Common myeloid progenitor, CD34-positive (primary cell): Measurements from ENCODE around the gene UBE2QL1.
A peak's percentile ranks its signal among the peaks of the same experiment; 100 is the strongest.

Experiments
- CTCF ChIA-PET: fragments of 350-600 bp; sonication (Branson Sonifier 250); formaldehyde crosslinking; loops from one replicate; lab custom pipeline; 2021; ENCODE audit warnings: antibody characterized with exemption; lab: Charles Lee
- POLR2A ChIA-PET: fragments of 350-600 bp; sonication (Branson Sonifier 250); formaldehyde crosslinking; loops from one replicate; lab custom pipeline; 2021; ENCODE audit warnings: antibody characterized with exemption; lab: Charles Lee
- DNase-seq, 3 donors: peaks; one replicate each; pipeline versions ENCODE4 v3.0.0 to v3.0.0-alpha.2; 2013
- H3K27ac ChIP-seq, 2 experiments: 1 replicate in 1 of 2; 2 replicates in 1 of 2; pipeline ENCODE4 v1.7.0; 2013; ENCODE audit warnings: inconsistent platforms in 2 of 2, low read length in 2 of 2, mild to moderate bottlenecking in 2 of 2, low read depth in 1 of 2, moderate library complexity in 1 of 2; ENCODE audit not compliant: severe bottlenecking in 2 of 2, insufficient read depth in 1 of 2, poor library complexity in 1 of 2
- H3K27me3 ChIP-seq, 5 experiments: replicated peaks in 2 of 5; 1 replicate in 3 of 5; 2 replicates in 2 of 5; pipeline versions ENCODE4 v1.6.1 to v1.7.0; 2013; ENCODE audit warnings: low read length in 4 of 5, mild to moderate bottlenecking in 2 of 5, moderate library complexity in 2 of 5, inconsistent platforms in 1 of 5; ENCODE audit not compliant: insufficient read depth in 5 of 5, control insufficient read depth in 4 of 5
- H3K36me3 ChIP-seq, 4 experiments: 1 replicate in 2 of 4; 2 replicates in 2 of 4; pipeline versions ENCODE4 v1.6.1 to v1.7.0; 2013; ENCODE audit warnings: low read length in 3 of 4, control low read depth in 1 of 4, mild to moderate bottlenecking in 1 of 4; ENCODE audit not compliant: control insufficient read depth in 4 of 4, insufficient read depth in 4 of 4
- H3K4me1 ChIP-seq, 4 experiments: 1 replicate in 3 of 4; 2 replicates in 1 of 4; pipeline versions ENCODE4 v1.6.1 to v1.7.1; 2013; ENCODE audit warnings: low read length in 3 of 4, mild to moderate bottlenecking in 3 of 4, control low read depth in 1 of 4, inconsistent platforms in 1 of 4, moderate library complexity in 1 of 4; ENCODE audit not compliant: control insufficient read depth in 4 of 4, insufficient read depth in 4 of 4; ENCODE audit errors: control extremely low read depth in 1 of 4
- H3K4me3 ChIP-seq, 7 experiments: 1 replicate in 4 of 7; 2 replicates in 3 of 7; pipeline versions ENCODE4 v1.5.1 to v1.7.0; 2013; ENCODE audit warnings: mild to moderate bottlenecking in 7 of 7, low read length in 6 of 7, moderate library complexity in 6 of 7, inconsistent platforms in 2 of 7, low read depth in 2 of 7, control low read depth in 1 of 7; ENCODE audit not compliant: insufficient read depth in 4 of 7, control insufficient read depth in 1 of 7; ENCODE audit errors: extremely low read depth in 1 of 7
- H3K9me3 ChIP-seq, 5 experiments: 1 replicate in 4 of 5; 2 replicates in 1 of 5; pipeline versions ENCODE4 v1.6.1 to v1.7.1; 2013; ENCODE audit warnings: low read length in 4 of 5, mild to moderate bottlenecking in 2 of 5, inconsistent platforms in 1 of 5, low read depth in 1 of 5, moderate library complexity in 1 of 5; ENCODE audit not compliant: control insufficient read depth in 4 of 5, insufficient read depth in 2 of 5; ENCODE audit errors: control extremely low read depth in 1 of 5
- WGBS: methylation state at CpG from one replicate; pipeline ENCODE4 v1.1.5; 2013; ENCODE audit not compliant: insufficient coverage; 5-methylcytosine and 5-hydroxymethylcytosine counted together

Gene UBE2QL1

GRCh38 chr5:6484446-6484845, 35.8 kb downstream of the UBE2QL1 start:
- no peaks in the 10 kb centered on the region for H3K27me3 ChIP-seq
- no peak for DNase-seq
- ChIA-PET CTCF (interaction anchor here (0.6 to 1.2 kb wide), 2 partner anchors 24 to 26 kb away, joined by 3 read pairs; no protein-coding TSS in a partner anchor), POLR2A (no interaction called here)
- peaks cover 0 to 18% (median 12%) of the 10 kb centered on the region in 4 experiments for H3K4me1 ChIP-seq
- no peak overlapping the region for H3K4me3 ChIP-seq
- H3K36me3 ChIP-seq = no peaks in the 10 kb centered on the region
- whole genome bisulfite sequencing = 94% methylated on average over 13 of the region's 13 CpGs
- peaks cover 0 to 4% (median 0%) of the 10 kb centered on the region in 5 experiments for H3K9me3 ChIP-seq
- no peak overlapping the region for H3K27ac ChIP-seq

- no peaks in the 10 kb centered on the region for H3K36me3 ChIP-seq
- ChIA-PET POLR2A (interaction anchor here (0.9 kb wide), 1 partner anchor 36 kb away, joined by 4 read pairs; the partner anchor contains the start of gene UBE2QL1), CTCF (interaction anchor here (1.2 to 1.5 kb wide), 2 partner anchors 23 to 33 kb away, joined by 3 read pairs; no protein-coding TSS in a partner anchor)
- WGBS = 81% methylated on average over 4 of the region's 5 CpGs
- no peaks in the 10 kb centered on the region for H3K27me3 ChIP-seq
- H3K9me3 ChIP-seq = peaks cover 0 to 4% (median 0%) of the 10 kb centered on the region in 5 experiments
- no peak overlapping the region for H3K27ac ChIP-seq
- peaks cover 0 to 18% (median 12%) of the 10 kb centered on the region in 4 experiments for H3K4me1 ChIP-seq
- H3K4me3 ChIP-seq = no peak overlapping the region
- DNase-seq = no peak
Observed at GRCh38 chr5:6484899-6485298, 36.2 kb downstream of the UBE2QL1 start.

DNA sequence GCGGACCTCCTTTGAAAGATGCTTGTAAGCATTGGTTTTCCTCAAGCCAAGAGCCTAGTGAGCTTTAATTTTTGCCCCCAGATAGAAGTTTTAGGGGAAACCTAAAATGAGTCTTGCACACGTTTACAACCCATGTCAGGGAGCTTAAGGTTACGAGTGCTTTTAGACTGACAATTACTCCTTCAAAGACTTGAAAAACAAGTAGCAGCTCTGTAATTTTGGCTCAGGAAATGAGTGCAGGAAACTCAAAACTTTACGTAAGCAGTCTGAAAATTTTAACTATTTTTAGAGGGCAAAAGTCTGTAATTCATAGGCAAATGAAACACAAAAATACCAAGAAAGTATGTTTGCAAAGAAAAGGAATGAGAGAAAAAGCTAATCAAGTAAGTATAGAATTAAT, 36.8 kb downstream of the UBE2QL1 start:
- ChIA-PET CTCF (interaction anchor here (0.6 to 1.5 kb wide), 6 partner anchors 13 to 48 kb away, joined by 3 to 5 read pairs (median 3); no protein-coding TSS in a partner anchor), POLR2A (interaction anchor here (0.7 to 0.9 kb wide), 2 partner anchors 28 to 37 kb away, joined by 3 to 4 read pairs; partner anchors contain the start of gene UBE2QL1)
- DNase-seq = peak in 1 of 3 donors; percentile 34
- 15% methylated on average over 3 of the region's 4 CpGs for whole genome bisulfite sequencing
- Histone ChIP-seq H3K27ac (no peak overlapping the region), H3K27me3 (no peaks in the 10 kb centered on the region), H3K4me1 (peaks cover 0 to 18% (median 12%) of the 10 kb centered on the region in 4 experiments), H3K9me3 (peaks cover 0 to 4% (median 0%) of the 10 kb centered on the region in 5 experiments), H3K36me3 (no peaks in the 10 kb centered on the region), H3K4me3 (peak overlapping the region in 3 of 7 experiments; percentile 10 to 30 (median 21))

- ChIA-PET POLR2A (interaction anchor here (0.7 to 0.9 kb wide), 2 partner anchors 29 to 38 kb away, joined by 3 to 4 read pairs; partner anchors contain the start of gene UBE2QL1), CTCF (interaction anchor here (0.6 to 1.5 kb wide), 5 partner anchors 13 to 49 kb away, joined by 3 to 5 read pairs (median 3); no protein-coding TSS in a partner anchor)
- DNase-seq = no peak
- peaks cover 0 to 18% (median 12%) of the 10 kb centered on the region in 4 experiments for H3K4me1 ChIP-seq
- WGBS = no CpG with 5 or more reads among the region's 1 CpG
- H3K9me3 ChIP-seq = peaks cover 0 to 3% (median 0%) of the 10 kb centered on the region in 5 experiments
- H3K27ac ChIP-seq = no peak overlapping the region
- H3K4me3 ChIP-seq = no peak overlapping the region
- H3K36me3 ChIP-seq = no peaks in the 10 kb centered on the region
- no peaks in the 10 kb centered on the region for H3K27me3 ChIP-seq
Observed at GRCh38 chr5:6486074-6486473, 37.4 kb downstream of the UBE2QL1 start.

DNA sequence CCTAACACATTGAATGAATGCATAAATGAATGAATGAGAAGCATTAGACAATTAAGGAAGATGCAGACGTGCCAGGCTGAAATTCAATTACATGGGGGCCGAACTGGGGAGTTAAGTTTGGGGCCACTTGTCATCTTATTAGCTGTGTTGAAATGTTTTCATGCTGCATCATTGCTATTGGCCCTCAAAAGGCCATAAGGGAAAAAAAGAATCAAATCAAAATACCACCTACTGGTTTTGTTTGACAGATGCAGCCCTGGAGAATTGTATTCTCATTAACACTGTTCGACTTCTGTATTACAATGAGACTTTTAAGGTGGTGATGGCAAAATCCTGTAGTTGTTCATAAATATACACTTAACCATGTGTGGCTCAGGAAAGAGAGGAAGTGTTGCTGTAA, 38.4 kb downstream of the UBE2QL1 start:
- Histone ChIP-seq H3K9me3 (no peaks in the 10 kb centered on the region), H3K27me3 (no peaks in the 10 kb centered on the region), H3K36me3 (no peaks in the 10 kb centered on the region), H3K27ac (no peak overlapping the region), H3K4me1 (peaks cover 0 to 18% (median 12%) of the 10 kb centered on the region in 4 experiments), H3K4me3 (no peak overlapping the region)
- ChIA-PET CTCF (interaction anchor here (0.8 kb wide), 1 partner anchor 52 kb away, joined by 5 read pairs; no protein-coding TSS in a partner anchor), POLR2A (no interaction called here)
- DNase-seq = peak; percentile 12 to 46 (median 33)
- WGBS = no CpG with 5 or more reads among the region's 3 CpGs

- DNase-seq = no peak
- WGBS = 78% methylated on average over 4 of the region's 4 CpGs
- Histone ChIP-seq H3K27ac (no peak overlapping the region), H3K4me3 (no peak overlapping the region), H3K9me3 (no peaks in the 10 kb centered on the region), H3K27me3 (no peaks in the 10 kb centered on the region), H3K36me3 (no peaks in the 10 kb centered on the region), H3K4me1 (peaks cover 0 to 23% (median 14%) of the 10 kb centered on the region in 4 experiments)
- ChIA-PET CTCF (no interaction called here), POLR2A (no interaction called here)
Observed at GRCh38 chr5:6488021-6488420, 39.4 kb downstream of the UBE2QL1 start.

DNA sequence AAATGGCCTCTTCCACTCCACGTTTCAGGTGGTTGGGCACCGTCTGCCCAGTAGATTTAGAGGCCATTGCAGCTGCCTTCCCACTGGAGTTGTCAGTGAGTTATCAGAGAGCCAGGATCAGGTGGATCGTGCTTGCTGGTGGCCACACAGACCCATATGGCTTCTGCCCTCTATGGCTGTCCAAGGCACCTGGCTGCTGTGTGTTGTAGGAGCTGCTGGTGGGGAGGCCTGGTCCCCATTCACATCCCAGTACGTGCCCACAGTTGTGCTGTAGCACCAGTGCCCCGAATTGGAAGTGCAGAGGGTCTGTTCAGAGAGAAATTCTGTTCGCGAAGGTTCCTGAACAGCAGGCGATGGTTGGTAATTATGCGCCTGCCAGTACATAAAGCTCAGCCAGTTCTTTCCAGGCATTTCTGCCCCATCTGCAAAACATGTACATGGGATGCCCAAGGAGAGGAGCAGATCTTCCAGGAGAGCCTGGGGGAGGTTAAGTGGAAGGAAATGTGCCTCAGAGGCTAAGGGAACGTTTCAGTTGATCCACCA, 41.1 kb downstream of the UBE2QL1 start:
- WGBS = 97% methylated on average over 5 of the region's 10 CpGs
- ChIA-PET POLR2A (no interaction called here), CTCF (no interaction called here)
- H3K4me1 ChIP-seq = peaks cover 0 to 25% (median 13%) of the 10 kb centered on the region in 4 experiments
- no peaks in the 10 kb centered on the region for H3K9me3 ChIP-seq
- no peak overlapping the region for H3K27ac ChIP-seq
- no peaks in the 10 kb centered on the region for H3K36me3 ChIP-seq
- DNase-seq = no peak
- H3K4me3 ChIP-seq = no peak overlapping the region
- H3K27me3 ChIP-seq = no peaks in the 10 kb centered on the region
